Epithelial cell of prostate (primary cell): Measurements from ENCODE around the gene WDR82.
A peak's percentile ranks its signal among the peaks of the same experiment; 100 is the strongest.

Experiments used
- DNase-seq: peaks from one replicate; pipeline ENCODE4 v3.0.0-alpha.2; 2011; ENCODE audit warnings: low read depth, low spot score
- H3K27ac ChIP-seq: fragments of 450-650 bp; 2 replicates; pipeline ENCODE4 v1.5.1; 2017; ENCODE audit warnings: mild to moderate bottlenecking

The WDR82 gene

GRCh38 chr3:52228266-52228665, 50.2 kb downstream of the WDR82 start:
- DNase-seq: no peak
- no peak overlapping the region for H3K27ac ChIP-seq

GRCh38 chr3:52227766-52228165, 50.7 kb downstream of the WDR82 start:
- H3K27ac ChIP-seq: no peak overlapping the region
- no peak for DNase-seq

- no peak for DNase-seq
- H3K27ac ChIP-seq: no peak overlapping the region
Observed at GRCh38 chr3:52227117-52227516, 51.3 kb downstream of the WDR82 start.

GRCh38 chr3:52226229-52226817, 52.1 kb downstream of the WDR82 start:
- no peak for DNase-seq
- no peak overlapping the region for H3K27ac ChIP-seq

DNA sequence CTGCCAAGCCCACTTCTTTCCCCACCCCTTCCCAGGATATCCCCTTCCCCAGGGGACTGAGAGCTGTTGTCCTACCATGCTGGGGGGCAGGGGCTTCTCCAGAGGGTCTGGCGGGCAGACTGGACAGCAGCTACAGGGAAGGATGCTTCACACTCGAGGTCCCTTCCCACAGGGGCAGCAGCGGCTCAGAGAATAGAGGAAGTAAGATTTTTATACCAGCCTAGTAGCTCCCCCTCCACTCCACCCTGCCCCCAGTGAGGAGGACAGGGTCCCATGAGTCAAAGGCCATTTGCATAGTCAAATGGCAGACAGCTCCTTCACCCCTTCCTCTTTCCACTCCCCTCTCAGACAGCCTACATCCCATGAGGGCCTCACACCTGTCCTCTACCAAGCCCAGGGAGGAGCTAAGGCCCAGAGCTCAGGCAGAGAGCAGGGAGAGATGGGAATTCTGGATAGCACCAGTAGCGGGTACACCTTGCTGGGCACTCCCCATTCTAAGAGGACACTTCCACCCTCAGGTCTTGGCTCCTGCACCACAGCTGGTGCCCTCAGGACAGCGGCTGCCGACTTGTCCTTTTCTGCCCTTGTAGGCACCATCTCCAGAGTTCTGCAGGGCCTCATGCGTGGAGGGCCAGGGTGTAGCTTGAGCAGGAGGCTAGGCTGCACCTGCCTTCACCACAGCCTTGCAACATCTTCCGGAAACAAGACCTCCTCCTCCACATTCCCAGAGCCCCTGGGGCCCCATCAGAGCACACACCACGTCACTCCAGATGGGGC, 52.8 kb downstream of the WDR82 start, which contains the start of gene TLR9:
Gene TLR9 (minus strand): TSS at position 194 of the 777 bp plus-strand sequence. CDS start 116 bp downstream, at position 78.
- no peak for DNase-seq
- no peak within 1 kb of the TSS for H3K27ac ChIP-seq

DNA sequence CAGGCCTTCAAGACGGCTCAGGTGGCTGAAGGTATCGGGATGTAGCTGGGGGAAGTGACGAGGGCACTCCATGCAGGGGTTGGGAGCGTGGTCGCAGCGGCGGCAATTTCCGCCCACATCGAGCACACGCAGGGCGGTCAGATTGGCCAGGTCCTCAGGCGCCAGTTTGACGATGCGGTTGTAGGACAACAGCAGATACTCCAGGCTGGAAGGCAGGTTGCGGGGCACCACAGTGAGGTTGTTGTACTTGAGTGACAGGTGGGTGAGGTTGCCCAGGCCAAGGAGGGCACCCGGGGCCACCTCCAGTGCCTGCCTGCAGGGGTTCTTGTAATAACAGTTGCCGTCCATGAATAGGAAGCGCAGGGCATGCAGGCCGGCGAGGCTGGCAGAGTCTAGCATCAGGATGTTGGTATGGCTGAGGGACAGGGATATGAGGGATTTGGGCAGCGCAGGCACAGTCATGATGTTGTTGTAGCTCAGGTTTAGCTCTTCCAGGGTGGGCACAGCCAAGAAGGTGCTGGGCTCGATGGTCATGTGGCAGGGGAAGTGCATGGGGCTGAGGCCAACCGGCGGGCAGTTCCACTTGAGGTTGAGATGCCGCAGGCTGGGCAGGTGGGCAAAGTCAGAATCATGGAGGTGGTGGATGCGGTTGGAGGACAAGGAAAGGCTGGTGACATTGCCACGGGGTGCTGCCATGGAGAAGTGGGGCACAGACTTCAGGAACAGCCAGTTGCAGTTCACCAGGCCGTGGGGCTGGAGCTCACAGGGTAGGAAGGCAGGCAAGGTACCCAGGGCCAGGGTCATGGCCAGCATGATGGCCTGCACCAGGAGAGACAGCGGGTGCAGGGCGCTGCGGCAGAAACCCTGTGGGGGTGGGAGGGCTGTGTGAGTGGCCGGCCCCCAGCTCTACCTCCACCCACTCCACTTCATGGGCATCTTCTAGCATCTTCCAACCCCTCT, 54.7 kb downstream of the WDR82 start:
- no peak for DNase-seq
- no peak overlapping the region for H3K27ac ChIP-seq

DNA sequence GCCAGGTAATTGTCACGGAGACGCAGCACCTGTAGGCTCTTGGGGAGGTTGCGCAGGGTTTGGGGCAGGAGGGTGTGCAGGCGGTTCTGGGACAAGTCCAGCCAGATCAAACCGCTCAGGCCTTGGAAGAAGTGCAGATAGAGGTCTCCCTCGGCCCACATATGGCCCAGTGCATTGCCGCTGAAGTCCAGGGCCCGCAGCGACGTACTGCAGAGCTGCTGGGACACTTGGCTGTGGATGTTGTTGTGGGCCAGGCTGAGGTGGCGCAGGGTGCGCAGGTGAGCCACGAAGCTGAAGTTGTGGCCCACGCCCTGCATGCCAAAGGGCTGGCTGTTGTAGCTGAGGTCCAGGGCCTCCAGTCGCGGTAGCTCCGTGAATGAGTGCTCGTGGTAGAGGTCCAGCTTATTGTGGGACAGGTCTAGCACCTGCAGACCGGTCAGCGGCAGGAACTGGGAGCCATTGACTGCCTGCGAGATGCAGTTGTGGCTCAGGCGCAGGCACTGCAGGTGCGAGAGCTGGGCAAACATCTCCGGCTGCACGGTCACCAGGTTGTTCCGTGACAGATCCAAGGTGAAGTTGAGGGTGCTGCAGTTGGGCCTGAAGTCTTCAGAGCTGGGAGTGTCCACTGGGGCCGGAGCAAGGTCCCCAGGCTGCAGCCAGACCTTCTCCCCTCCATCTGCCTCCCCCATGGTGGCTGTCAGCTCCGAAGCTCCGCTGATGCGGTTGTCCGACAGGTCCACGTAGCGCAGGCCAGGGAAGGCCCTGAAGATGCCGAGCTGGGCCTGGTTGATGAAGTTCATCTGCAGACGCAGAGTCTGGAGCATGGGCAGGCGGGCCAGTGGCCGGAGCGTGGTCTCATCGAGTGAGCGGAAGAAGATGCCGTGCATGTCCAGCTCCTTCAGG, 55.9 kb downstream of the WDR82 start:
- H3K27ac ChIP-seq: no peak overlapping the region
- no peak for DNase-seq

- no peak overlapping the region for H3K27ac ChIP-seq
- DNase-seq: no peak
Observed at GRCh38 chr3:52221563-52222318, 56.7 kb downstream of the WDR82 start.

GRCh38 chr3:52221141-52221562, 57.3 kb downstream of the WDR82 start:
- H3K27ac ChIP-seq: no peak overlapping the region
- no peak for DNase-seq

DNA sequence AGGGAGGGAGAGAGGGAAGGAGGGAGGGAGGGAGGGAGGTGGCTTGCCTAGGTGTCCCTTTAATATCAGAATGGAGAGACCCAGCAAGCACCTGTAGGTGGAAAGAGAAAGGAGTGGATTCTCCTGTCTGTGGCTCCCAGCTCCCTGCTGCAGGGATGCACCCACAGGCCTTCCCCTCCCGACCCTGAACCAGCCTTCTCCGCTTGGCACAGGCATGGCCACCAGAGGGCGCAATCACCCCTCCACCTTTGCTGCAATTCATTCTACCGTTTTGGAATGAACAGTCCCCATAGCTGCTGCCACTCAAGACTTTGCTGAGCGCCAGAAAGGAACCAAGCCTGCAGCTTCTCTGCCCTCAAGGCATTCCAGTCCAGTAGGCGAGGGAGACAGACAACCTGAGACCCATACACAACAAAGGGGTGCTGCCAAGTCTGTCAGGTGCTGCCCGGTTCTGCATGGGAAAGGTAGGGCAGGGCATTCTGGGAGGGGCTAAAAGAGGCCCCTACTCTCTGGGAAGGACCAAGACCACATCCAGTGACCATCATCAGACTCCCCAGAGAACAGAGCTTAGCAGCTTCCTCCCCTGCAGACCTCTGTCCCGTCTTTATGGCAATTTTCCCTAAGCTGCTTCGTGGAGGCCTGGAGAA, 57.9 kb downstream of the WDR82 start:
- no peak for DNase-seq
- H3K27ac ChIP-seq: no peak overlapping the region

DNA sequence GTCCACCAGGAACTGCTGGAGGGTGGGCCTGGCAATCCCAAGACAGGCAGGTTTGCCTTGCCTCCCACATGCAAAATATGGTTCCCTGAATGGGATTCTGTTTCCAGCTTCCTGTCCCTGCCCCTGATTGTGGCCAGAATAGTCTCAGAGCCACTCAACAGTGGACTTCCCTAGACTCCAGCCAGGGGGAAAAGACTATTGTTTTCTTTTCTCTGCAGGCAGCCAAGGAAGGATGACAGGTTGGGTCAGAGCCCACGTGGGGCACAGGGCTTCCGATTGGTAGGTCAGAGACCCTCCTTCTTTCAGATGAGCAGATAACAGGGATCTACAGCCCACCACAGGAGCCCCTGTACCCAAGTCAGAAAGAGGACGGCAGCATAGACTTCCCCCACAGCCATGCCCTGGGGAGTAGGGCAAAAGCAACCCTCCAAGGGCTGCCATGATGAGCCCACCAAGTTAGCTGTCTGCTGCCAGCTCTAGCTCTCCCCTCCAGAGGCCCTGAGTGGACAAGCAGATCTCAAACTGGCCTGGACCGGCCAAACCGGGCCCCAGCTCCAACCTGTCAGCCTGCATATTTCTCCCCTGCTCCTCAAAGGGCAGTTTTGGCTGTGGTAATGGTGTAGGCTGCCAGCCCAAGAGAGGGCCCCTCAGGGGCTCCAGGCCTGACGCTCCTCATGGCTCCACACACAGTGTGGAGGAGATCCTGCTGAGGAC, 59.4 kb downstream of the WDR82 start:
- H3K27ac ChIP-seq: peak overlapping the region; percentile 98

GRCh38 chr3:52218454-52218853, 60.0 kb downstream of the WDR82 start:
- DNase-seq: no peak
- peak overlapping the region; percentile 98 for H3K27ac ChIP-seq

More for the DNA sequence above, 59.4 kb downstream of the WDR82 start:
- no peak for DNase-seq

DNA sequence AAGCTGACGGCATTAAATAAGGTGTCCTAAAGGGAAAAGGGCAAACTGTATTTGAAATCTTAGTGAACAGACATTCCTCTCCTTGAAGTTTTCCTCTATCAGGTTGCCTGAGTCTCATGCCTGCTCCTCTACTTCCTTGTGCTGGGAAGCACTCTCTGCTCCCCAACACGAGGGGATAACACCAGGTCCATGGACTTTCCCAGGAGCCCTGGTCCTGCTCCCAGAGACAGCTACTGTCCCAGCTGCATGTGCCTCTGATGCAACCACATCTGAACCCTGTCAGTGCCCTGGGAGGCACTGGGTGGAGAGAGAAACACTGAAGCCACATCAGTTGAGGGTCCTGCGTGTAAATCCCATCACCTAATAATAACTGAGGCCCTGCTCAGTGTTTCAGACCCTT, 60.4 kb downstream of the WDR82 start:
- no peak for DNase-seq

DNA sequence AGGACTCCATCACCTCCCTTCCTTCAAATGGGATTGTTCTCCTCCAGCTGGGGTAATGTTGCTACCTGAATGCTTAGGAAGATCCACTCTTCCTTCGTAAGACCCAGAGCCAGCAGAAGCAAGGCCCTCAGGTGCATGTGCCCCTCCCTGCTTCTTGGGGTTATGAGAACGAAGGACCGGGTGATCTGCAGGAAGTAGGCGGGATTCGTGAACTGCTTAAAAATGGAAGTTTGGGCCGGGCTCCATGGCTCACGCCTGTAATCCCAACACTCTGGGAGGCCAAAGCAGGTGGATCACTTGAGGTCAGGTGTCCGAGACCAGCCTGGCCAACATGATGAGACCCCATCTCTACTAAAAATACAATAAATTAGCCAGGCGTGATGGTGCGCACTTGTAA, 61.0 kb downstream of the WDR82 start:
- peak overlapping the region; percentile 98 for H3K27ac ChIP-seq
- DNase-seq: no peak

More for the DNA sequence above, 60.4 kb downstream of the WDR82 start:
- peak overlapping the region; percentile 98 for H3K27ac ChIP-seq

DNA sequence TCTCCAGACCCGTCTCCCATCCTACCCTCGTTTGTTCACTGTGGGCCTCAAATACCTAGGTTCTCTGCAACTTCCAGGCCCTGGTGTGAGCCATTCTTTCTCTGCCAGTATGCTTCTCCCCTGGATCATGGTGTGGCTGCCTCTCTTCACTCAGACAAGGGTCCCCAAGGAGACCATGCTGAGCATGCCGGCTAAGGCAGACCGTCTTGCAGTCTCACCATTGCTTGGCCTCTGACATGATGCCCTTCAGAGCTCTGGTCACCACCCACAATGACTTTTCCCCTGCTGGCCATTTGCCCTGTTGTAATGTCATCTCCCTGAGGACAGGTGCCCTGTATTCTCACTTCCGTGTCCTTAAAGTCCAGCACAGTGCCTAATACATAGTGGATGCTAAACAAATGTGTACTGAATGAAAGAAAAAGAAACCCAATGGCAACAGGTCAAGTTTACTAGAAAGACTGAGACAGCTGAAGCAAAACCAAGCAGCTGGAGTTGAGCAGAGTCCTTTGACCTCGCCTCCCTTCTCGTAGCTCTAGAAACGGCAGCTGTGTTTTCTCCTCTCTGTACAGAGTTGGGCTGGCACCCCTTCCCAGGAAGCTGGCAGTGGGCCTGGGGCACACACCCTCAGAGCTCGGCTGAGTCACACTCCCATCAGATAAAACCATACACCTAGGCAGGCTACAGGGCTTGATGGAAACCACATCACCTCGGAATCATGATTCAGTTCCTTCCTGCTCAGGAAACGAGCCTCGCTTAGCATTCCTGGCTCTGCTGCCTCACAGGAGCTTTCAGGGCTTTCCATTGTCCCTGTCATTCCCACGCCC, 61.7 kb downstream of the WDR82 start:
- peak overlapping the region; percentile 98 for H3K27ac ChIP-seq

DNA sequence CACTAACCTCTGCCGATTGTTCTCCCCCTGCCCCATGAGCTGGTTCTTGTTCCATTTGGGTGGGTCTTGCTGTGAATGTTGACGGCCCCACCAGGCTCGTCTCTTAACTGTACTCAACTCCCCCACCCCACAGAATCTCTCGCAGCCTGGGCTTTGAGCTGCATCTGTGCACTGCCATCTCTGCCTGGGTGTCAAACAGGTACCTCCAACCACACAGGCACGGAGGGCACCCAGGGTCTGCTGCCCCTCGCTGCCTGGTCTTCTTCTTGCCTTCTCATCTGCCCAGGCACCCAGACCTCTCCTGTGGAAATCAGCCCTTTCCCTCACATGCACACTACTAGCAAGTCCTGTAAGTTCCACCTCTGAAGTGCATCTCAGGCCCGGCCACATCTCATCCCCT, 63.1 kb downstream of the WDR82 start:
- H3K27ac ChIP-seq: no peak overlapping the region
- no peak for DNase-seq

More for the DNA sequence above, 61.7 kb downstream of the WDR82 start:
- DNase-seq: peak; percentile 89

DNA sequence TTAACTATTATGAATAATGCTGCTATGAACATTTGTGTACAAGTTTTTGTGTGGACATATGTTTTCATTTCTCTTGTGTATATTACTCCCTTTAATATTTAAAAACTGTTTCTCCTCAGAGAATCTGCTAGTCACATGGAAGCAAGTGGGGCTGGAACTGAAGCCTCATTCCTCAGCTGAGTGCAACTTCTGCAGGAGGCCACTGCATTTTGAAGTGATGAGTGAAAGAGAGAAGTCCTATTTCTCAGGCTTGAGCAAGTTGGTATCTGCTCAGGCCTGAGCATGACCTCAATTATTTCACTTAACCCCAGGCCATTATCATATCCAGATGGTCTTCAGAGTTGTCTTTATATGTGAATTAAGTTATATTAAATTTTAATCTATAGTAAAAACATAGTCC, 64.5 kb downstream of the WDR82 start:
- no peak overlapping the region for H3K27ac ChIP-seq
- DNase-seq: no peak
